HCT116 (cell line): ENCODE data around the gene AGAP1.

Experiments used
- CBX3 ChIP-seq: IDR thresholded peaks from 2 replicates; pipeline ENCODE4 v1.6.1; 2012; ENCODE audit warnings: low read depth
- CTCF ChIP-seq, 3 experiments: fragments of 200-600 bp in 1 of 3; sonication (generic) in 1 of 3; IDR thresholded peaks in 2 of 3; conservative IDR thresholded peaks in 1 of 3; 2 replicates each; pipeline ENCODE4 v1.5.1; 2012 to 2017; ENCODE audit warnings: low read depth in 2 of 3, low read length in 2 of 3, antibody characterized with exemption in 1 of 3, borderline replicate concordance in 1 of 3, control low read depth in 1 of 3, mild to moderate bottlenecking in 1 of 3, mixed read lengths in 1 of 3, mixed run types in 1 of 3, moderate library complexity in 1 of 3; ENCODE audit not compliant: insufficient read depth in 1 of 3
- EGR1 ChIP-seq: IDR thresholded peaks from 2 replicates; pipeline ENCODE4 v1.6.1; 2012; ENCODE audit warnings: low read depth
- ELF1 ChIP-seq: IDR thresholded peaks from 2 replicates; pipeline ENCODE4 v1.6.1; 2012; ENCODE audit warnings: low read depth, borderline replicate concordance
- EZH2 ChIP-seq: fragments of 200-600 bp; sonication (generic); IDR thresholded peaks from 2 replicates; pipeline ENCODE4 v1.6.1; 2017; ENCODE audit warnings: antibody characterized with exemption, mixed run types
- FOSL1 ChIP-seq: IDR thresholded peaks from 2 replicates; pipeline ENCODE4 v1.6.1; 2012; ENCODE audit warnings: low read depth
- MAX ChIP-seq: IDR thresholded peaks from 2 replicates; pipeline ENCODE4 v1.6.1; 2012
- POLR2A ChIP-seq: IDR thresholded peaks from 2 replicates; pipeline ENCODE4 v1.7.0; 2011; ENCODE audit warnings: borderline replicate concordance; ENCODE audit not compliant: insufficient read depth, insufficient read length; ENCODE audit errors: extremely low read depth
- POLR2AphosphoS5 ChIP-seq: IDR thresholded peaks from 2 replicates; pipeline ENCODE4 v1.6.1; 2011; ENCODE audit warnings: mild to moderate bottlenecking, low read depth, low read length, moderate library complexity
- RAD21 ChIP-seq: IDR thresholded peaks from 2 replicates; pipeline ENCODE4 v1.6.1; 2012; ENCODE audit warnings: low read depth, mild to moderate bottlenecking
- SIN3A ChIP-seq: IDR thresholded peaks from 2 replicates; pipeline ENCODE4 v1.6.1; 2012; ENCODE audit warnings: low read depth
- SP1 ChIP-seq: IDR thresholded peaks from 2 replicates; pipeline ENCODE4 v1.6.1; 2012; ENCODE audit warnings: low read depth
- TCF7L2 ChIP-seq: IDR thresholded peaks from 2 replicates; pipeline ENCODE4 v1.7.0; 2011; ENCODE audit warnings: borderline replicate concordance, inconsistent platforms; ENCODE audit not compliant: insufficient read depth, insufficient read length; ENCODE audit errors: extremely low read depth
- ZNF274 ChIP-seq: fragments of 200-500 bp; sonication (Bioruptor generic); IDR thresholded peaks from 2 replicates; pipeline ENCODE4 v1.6.1; 2014; ENCODE audit warnings: mild to moderate bottlenecking, low read depth, low read length, inconsistent platforms

DNA sequence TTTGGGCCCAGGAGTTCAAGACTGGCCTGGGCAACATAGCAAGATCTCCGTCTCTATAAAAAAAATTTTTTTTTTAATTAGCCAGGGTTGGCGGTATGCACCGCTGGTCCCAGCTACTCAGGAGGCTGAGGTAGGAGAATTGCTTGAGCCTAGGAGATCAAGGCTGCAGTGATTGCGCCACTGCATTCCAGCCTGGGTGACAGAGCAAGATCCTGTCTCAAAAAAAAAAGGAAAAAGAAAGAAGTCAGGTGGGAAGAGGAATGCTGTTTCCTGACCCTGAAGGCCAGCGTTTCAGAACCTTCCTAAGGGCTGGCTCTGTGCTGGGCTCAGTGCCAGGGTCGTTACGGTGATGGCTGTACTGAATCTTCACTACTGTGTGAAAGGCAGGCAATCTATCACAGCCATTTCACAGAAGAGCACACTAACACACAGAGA lies 35.0 kb upstream of the AGAP1 start:
- TF ChIP-seq CTCF (IDR thresholded peaks at IDR 0.05 in 2 of 3, conservative IDR thresholded peaks at IDR 0.05 in 1 of 3; ENCODE audit: borderline replicate concordance in 1 of 3, insufficient read depth in 1 of 3, low read depth in 2 of 3, low read length in 2 of 3), result no peak
- TF ChIP-seq EZH2, result no peak
- no peak for TF ChIP-seq POLR2AphosphoS5
- no peak for TF ChIP-seq RAD21
- peak; percentile 12 for TF ChIP-seq TCF7L2
- no peak for TF ChIP-seq FOSL1
- no peak for TF ChIP-seq SIN3A
- TF ChIP-seq ZNF274, result no peak
- TF ChIP-seq POLR2A, result no peak
- TF ChIP-seq EGR1, result no peak
- TF ChIP-seq SP1, result no peak
- no peak for TF ChIP-seq ELF1
- no peak for TF ChIP-seq CBX3
- TF ChIP-seq MAX, result no peak
